SJSA1 (cell line): ENCODE measurements around the gene MYO18A. TPM values are rescaled to one million over a fixed set of nuclear protein-coding genes. Genes with fewer than 3 reads are reported as not detected.
"Not testable (repeated sequence)": the region's sequence is repeated elsewhere in the genome, so short reads cannot be mapped to it uniquely, and the experiment has no call there.

Experiments used
- DNase-seq, 2 experiments: peaks; one replicate each; pipeline ENCODE4 v3.0.0-alpha.2; 2015 to 2020; ENCODE audit warnings: low spot score in 2 of 2, low read depth in 1 of 2
- H3K27ac ChIP-seq: fragments of 250-450 bp; sonication (Bioruptor Pico); 2 replicates; pipeline ENCODE4 v1.5.1; 2020; ENCODE audit warnings: mild to moderate bottlenecking, moderate library complexity
- H3K27me3 ChIP-seq: fragments of 250-450 bp; sonication (Bioruptor Pico); replicated peaks from 2 replicates; pipeline ENCODE4 v1.5.1; 2020; ENCODE audit warnings: mild to moderate bottlenecking, moderate library complexity
- H3K36me3 ChIP-seq: fragments of 250-450 bp; sonication (Bioruptor Pico); 2 replicates; pipeline ENCODE4 v1.5.1; 2020; ENCODE audit warnings: mild to moderate bottlenecking
- H3K4me1 ChIP-seq: fragments of 250-450 bp; sonication (Bioruptor Pico); replicated peaks from 2 replicates; pipeline ENCODE4 v1.6.1; 2021; ENCODE audit warnings: mild to moderate bottlenecking
- H3K4me3 ChIP-seq: fragments of 250-450 bp; sonication (Bioruptor Pico); 2 replicates; pipeline ENCODE4 v1.5.1; 2020; ENCODE audit warnings: mild to moderate bottlenecking
- H3K9me3 ChIP-seq: fragments of 250-450 bp; sonication (Bioruptor Pico); replicated peaks from 2 replicates; pipeline ENCODE4 v1.5.1; 2020; ENCODE audit warnings: mild to moderate bottlenecking
- total RNA-seq: library from RNA; depleted of rRNA; stranded (reverse); fragments of >200 nt; shearing (Covaris generic); gene quantifications from 2 replicates; pipeline ENCODE4 v1.2.3, GENCODE V29; 2014

Gene MYO18A
- total RNA-seq, 1 experiment from 2014 or later = 13.4 TPM

GRCh38 chr17:29099527-29099926 is 80.7 kb downstream of the MYO18A start:
- no peaks in the 10 kb centered on the region for H3K27me3 ChIP-seq
- H3K4me3 ChIP-seq = no peak overlapping the region
- H3K9me3 ChIP-seq = no peaks in the 10 kb centered on the region
- H3K27ac ChIP-seq = no peak overlapping the region
- no peaks in the 10 kb centered on the region for H3K4me1 ChIP-seq
- no peak for DNase-seq
- peaks cover 10% of the 10 kb centered on the region for H3K36me3 ChIP-seq

GRCh38 chr17:29096094-29096493 is 84.1 kb downstream of the MYO18A start:
- no peak for DNase-seq
- Histone ChIP-seq H3K36me3 (peaks cover 21% of the 10 kb centered on the region), H3K27me3 (no peaks in the 10 kb centered on the region)

DNA sequence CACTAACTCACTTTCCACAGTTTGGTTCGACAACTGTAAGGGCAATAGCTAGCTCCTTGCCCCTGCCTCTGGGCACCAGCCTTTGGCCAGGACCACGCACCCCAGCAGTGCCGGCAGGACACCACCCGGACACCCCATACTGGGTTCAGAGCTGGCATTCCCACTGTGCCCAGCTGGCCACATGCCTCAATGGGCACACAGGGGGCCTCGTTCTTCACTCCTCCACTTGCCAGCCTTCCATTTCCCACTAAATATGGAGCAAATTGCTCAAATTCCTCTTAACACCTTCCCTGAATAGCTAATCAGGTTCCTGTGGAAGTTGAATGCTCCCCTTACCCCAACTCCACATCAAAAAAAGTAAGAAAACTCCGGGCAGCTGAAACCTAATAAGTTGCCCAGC is 84.8 kb downstream of the MYO18A start:
- H3K4me1 ChIP-seq = no peaks in the 10 kb centered on the region
- peaks cover 21% of the 10 kb centered on the region for H3K36me3 ChIP-seq
- H3K27me3 ChIP-seq = no peaks in the 10 kb centered on the region
- no peak for DNase-seq
- no peaks in the 10 kb centered on the region for H3K9me3 ChIP-seq
- H3K27ac ChIP-seq = no peak overlapping the region
- H3K4me3 ChIP-seq = no peak overlapping the region

More at GRCh38 chr17:29096094-29096493, 84.1 kb downstream of the MYO18A start:
- H3K9me3 ChIP-seq = no peaks in the 10 kb centered on the region
- H3K4me3 ChIP-seq = no peak overlapping the region
- H3K4me1 ChIP-seq = no peaks in the 10 kb centered on the region
- no peak overlapping the region for H3K27ac ChIP-seq

- Histone ChIP-seq H3K36me3 (peaks cover 21% of the 10 kb centered on the region), H3K27ac (no peak overlapping the region), H3K9me3 (no peaks in the 10 kb centered on the region), H3K27me3 (no peaks in the 10 kb centered on the region), H3K4me3 (no peak overlapping the region), H3K4me1 (no peaks in the 10 kb centered on the region)
- no peak for DNase-seq
These were observed 86.0 kb downstream of the MYO18A start for GRCh38 chr17:29094101-29094708.

DNA sequence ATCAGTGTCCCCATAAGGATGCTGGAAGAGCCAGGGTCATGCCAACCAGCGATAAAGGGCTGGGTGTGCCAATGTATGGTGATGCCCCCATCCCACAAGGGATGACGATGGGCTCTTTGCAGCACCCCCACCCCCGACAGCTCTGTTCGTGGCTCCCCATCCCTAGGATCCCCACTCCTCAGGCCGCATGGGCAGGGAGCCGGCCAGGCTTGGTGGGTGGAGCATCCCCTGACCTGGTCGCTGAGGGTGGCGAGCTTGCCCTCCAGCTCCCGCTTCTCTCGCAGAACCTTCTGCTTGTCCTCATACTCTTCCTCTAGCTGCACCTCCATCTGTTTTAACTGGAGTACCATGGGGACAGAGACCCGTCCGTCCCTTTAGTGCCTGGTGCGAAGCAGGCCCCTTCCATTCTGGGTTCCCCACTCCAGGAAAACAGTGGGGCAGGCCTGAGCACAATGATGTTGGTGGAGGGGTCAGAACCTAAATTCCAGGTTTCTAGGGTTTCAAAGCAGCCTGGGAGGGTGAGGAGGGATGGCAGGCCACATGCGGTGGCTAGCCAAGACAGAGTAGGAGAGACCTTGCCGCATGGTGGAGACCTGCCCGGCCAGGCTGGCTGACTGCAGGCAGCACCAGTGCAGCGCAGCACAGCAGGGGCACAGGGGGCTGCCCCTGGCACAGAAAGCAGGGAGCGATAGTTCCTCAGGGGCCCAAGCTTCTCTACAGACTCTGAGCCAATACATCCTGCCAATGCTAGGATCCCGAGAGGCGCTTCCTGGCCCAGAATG is 86.9 kb downstream of the MYO18A start:
- H3K4me3 ChIP-seq = no peak overlapping the region
- H3K27ac ChIP-seq = no peak overlapping the region
- H3K4me1 ChIP-seq = no peaks in the 10 kb centered on the region
- H3K36me3 ChIP-seq = peaks cover 21% of the 10 kb centered on the region
- H3K27me3 ChIP-seq = no peaks in the 10 kb centered on the region
- H3K9me3 ChIP-seq = no peaks in the 10 kb centered on the region
- no peak for DNase-seq

- Histone ChIP-seq H3K36me3 (peaks cover 19% of the 10 kb centered on the region), H3K27ac (no peak overlapping the region), H3K4me3 (no peak overlapping the region), H3K27me3 (no peaks in the 10 kb centered on the region), H3K9me3 (no peaks in the 10 kb centered on the region), H3K4me1 (no peaks in the 10 kb centered on the region)
- no peak for DNase-seq
These were observed 88.5 kb downstream of the MYO18A start for GRCh38 chr17:29091606-29092289.

GRCh38 chr17:29090750-29091605 is 89.2 kb downstream of the MYO18A start:
- Histone ChIP-seq H3K4me3 (no peak overlapping the region), H3K27ac (no peak overlapping the region), H3K4me1 (no peaks in the 10 kb centered on the region), H3K36me3 (peaks cover 21% of the 10 kb centered on the region), H3K27me3 (no peaks in the 10 kb centered on the region), H3K9me3 (no peaks in the 10 kb centered on the region)
- DNase-seq = no peak

GRCh38 chr17:29090108-29090507 is 90.1 kb downstream of the MYO18A start:
- Histone ChIP-seq H3K4me3 (no peak overlapping the region), H3K27ac (no peak overlapping the region), H3K27me3 (no peaks in the 10 kb centered on the region), H3K4me1 (no peaks in the 10 kb centered on the region), H3K9me3 (no peaks in the 10 kb centered on the region), H3K36me3 (peaks cover 21% of the 10 kb centered on the region)
- DNase-seq = no peak

GRCh38 chr17:29089601-29090044 is 90.6 kb downstream of the MYO18A start:
- DNase-seq = no peak
- Histone ChIP-seq H3K4me1 (no peaks in the 10 kb centered on the region), H3K27ac (no peak overlapping the region), H3K9me3 (no peaks in the 10 kb centered on the region), H3K27me3 (no peaks in the 10 kb centered on the region), H3K36me3 (peaks cover 21% of the 10 kb centered on the region), H3K4me3 (no peak overlapping the region)

DNA sequence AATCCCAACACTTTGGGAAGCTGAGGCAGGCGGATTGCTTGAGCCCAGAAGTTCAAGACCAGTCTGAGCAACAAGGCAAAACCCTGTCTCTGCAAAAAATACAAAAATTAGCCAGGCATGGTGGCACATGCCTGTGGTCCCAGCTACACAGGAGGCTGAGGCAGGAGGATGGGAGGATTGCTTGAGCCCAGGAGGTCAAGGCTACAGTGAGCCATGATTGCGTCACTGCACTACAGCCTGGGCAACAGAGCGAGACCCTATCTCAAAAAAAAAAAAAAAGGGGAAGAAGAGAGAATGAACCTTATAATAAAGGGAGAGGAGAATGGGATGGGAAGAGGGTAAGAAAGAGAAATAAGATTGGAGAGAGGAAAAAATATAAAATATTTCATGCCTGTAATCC is 91.4 kb downstream of the MYO18A start:
- not testable (repeated sequence) for H3K27me3 ChIP-seq, DNase-seq, H3K4me3 ChIP-seq, H3K27ac ChIP-seq, H3K9me3 ChIP-seq, H3K4me1 ChIP-seq
- peaks cover 18% of the 10 kb centered on the region for H3K36me3 ChIP-seq

DNA sequence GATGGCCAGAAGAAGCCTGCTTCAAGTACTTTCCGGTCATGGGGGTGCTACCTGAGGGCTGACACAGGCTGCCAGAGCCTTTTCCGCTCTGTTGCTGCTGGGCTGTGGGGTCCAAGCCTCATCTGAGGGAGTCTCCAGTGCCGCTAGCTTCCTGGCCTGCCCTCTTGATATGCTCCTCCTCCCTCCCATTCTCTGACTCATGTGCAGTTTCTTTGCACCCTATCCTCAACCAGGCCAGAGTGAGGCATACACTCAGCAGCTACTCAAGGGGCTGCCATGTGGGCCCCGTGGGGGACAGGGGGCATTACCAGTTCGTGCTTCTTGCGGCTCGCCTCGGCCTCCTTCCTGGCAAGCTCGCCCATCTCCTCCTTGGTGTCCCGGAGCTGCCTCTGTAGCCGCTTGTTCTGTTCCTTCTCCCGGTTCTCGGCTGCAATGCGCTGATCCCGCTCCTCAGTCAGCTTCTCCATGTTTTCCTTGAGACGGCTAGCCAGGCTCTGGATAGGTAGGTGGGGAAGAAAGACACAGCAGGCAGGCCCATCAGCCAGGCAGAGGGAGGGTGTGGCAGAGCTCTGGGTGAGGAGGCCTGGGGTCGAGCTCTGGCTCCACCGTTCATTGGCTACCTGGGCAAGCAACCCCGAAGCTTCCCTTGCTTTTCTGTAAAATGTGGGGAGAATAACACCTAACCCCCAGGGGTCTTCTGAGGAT is 93.4 kb downstream of the MYO18A start:
- DNase-seq = no peak
- no peaks in the 10 kb centered on the region for H3K4me1 ChIP-seq
- H3K36me3 ChIP-seq = peaks cover 10% of the 10 kb centered on the region
- H3K9me3 ChIP-seq = no peaks in the 10 kb centered on the region
- no peak overlapping the region for H3K27ac ChIP-seq
- no peaks in the 10 kb centered on the region for H3K27me3 ChIP-seq
- no peak overlapping the region for H3K4me3 ChIP-seq

DNA sequence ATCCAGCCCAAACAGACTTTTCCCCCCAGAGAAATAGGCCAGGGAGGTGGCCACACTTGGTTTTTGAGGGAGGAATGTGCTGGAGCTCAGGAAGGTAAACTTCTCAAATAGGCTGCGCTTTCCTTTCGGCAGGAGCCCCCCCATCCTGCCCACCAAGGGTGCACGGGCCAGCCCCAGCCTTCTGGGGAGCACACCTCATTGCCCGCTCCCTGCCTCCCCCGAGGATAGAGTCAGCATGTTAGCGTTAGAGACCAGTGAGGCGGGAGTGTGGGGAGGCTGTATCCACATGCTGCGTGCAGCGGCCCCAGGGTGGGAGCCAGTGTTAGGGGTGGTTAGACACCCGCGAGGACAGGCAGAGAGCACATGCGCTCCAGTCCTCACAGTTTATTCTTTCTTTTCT is 95.0 kb downstream of the MYO18A start:
- Histone ChIP-seq H3K4me1 (no peaks in the 10 kb centered on the region), H3K36me3 (peaks cover 14% of the 10 kb centered on the region), H3K4me3 (no peak overlapping the region), H3K27me3 (no peaks in the 10 kb centered on the region), H3K27ac (no peak overlapping the region), H3K9me3 (no peaks in the 10 kb centered on the region)
- DNase-seq = no peak

- H3K9me3 ChIP-seq = no peaks in the 10 kb centered on the region
- no peak overlapping the region for H3K27ac ChIP-seq
- no peak for DNase-seq
- H3K36me3 ChIP-seq = peaks cover 14% of the 10 kb centered on the region
- H3K4me1 ChIP-seq = peaks cover under 1% of the 10 kb centered on the region
- H3K4me3 ChIP-seq = no peak overlapping the region
- H3K27me3 ChIP-seq = no peaks in the 10 kb centered on the region
These were observed 95.6 kb downstream of the MYO18A start for GRCh38 chr17:29084541-29085146.
